OCI-LY3 (cell line): Measurements from ENCODE around the gene MAPKAP1.
A peak's percentile ranks its signal among the peaks of the same experiment; 100 is the strongest.

Source experiments
- H2AFZ ChIP-seq: fragments of 200-600, 300-600 bp; shearing (Covaris generic); 2 replicates; pipeline ENCODE4 v1.6.0; 2014; ENCODE audit warnings: antibody characterized with exemption, low read depth, low read length
- H3K27ac ChIP-seq: fragments of 200-600, 300-600 bp; sonication (generic); 2 replicates; pipeline ENCODE4 v1.5.1; 2014; ENCODE audit warnings: mild to moderate bottlenecking, low read length, moderate library complexity, mixed read lengths
- H3K27me3 ChIP-seq: fragments of 200-600, 300-600 bp; sonication (generic); 2 replicates; pipeline ENCODE4 v1.6.1; 2014; ENCODE audit warnings: low read depth, low read length, mixed read lengths
- H3K36me3 ChIP-seq: fragments of 200-600, 300-600 bp; sonication (generic); replicated peaks from 2 replicates; pipeline ENCODE3; 2014; ENCODE audit warnings: low read depth, low read length, mixed read lengths
- H3K4me1 ChIP-seq: fragments of 300-600, 200-600 bp; sonication (generic); 2 replicates; pipeline ENCODE4 v1.6.1; 2014; ENCODE audit warnings: low read length, mixed read lengths
- H3K4me2 ChIP-seq: fragments of 200-600, 300-600 bp; sonication (generic); 2 replicates; pipeline ENCODE4 v1.6.1; 2014; ENCODE audit warnings: low read length, mixed read lengths
- H3K4me3 ChIP-seq: fragments of 300-600, 200-600 bp; sonication (generic); 2 replicates; pipeline ENCODE4 v1.5.1; 2014; ENCODE audit warnings: antibody characterized with exemption, mild to moderate bottlenecking, low read length, moderate library complexity
- H3K79me2 ChIP-seq: fragments of 300-600, 200-600 bp; shearing (Covaris generic); 2 replicates; pipeline ENCODE4 v1.6.1; 2014; ENCODE audit warnings: mild to moderate bottlenecking, low read length, mixed read lengths
- H3K9ac ChIP-seq: fragments of 300-600, 200-600 bp; shearing (Covaris generic); 2 replicates; pipeline ENCODE4 v1.6.0; 2014; ENCODE audit warnings: mild to moderate bottlenecking, low read length, moderate library complexity
- H3K9me3 ChIP-seq: fragments of 200-600, 300-600 bp; shearing (Covaris generic); 2 replicates; pipeline ENCODE4 v1.6.1; 2014; ENCODE audit warnings: low read length, mixed read lengths; ENCODE audit not compliant: insufficient read depth
- H4K20me1 ChIP-seq: fragments of 200-600, 300-600 bp; sonication (generic); 2 replicates; pipeline ENCODE4 v1.6.1; 2016; ENCODE audit warnings: low read length, mixed read lengths; ENCODE audit not compliant: insufficient read depth
- EZH2phosphoT487 ChIP-seq: fragments of 200-600 bp; shearing (Covaris generic); IDR thresholded peaks from 2 replicates; pipeline ENCODE4 v1.6.1; 2018; ENCODE audit warnings: antibody characterized with exemption, mixed run types, low read depth
- TF ChIP-seq, protein P1 (sequence below): fragments of 200-600, 300-600 bp; sonication (generic); IDR thresholded peaks from 2 replicates; pipeline ENCODE4 v1.5.1; 2014; ENCODE audit warnings: antibody characterized with exemption, low read length, low read depth

The MAPKAP1 gene

DNA sequence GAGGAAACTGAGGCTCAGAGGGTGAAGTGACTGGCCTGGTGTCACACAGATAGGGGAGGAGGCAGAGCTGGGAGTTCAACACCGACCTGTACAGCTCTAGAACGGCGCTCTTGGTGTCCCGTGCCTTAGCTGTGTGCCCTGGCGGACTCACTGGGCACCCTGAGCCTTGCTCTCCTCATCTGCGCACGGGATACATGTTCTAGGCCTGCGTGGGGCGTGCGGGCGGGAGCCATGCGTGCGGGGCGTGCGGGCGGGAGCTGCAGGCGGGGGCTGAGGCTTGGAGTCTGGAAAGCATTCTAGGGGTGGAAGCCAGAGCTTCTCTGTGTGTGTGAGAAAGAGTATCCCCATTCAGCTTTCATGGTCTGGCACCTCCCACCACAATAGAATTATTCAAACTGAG, 280.1 kb downstream of the MAPKAP1 start:
- H2AFZ ChIP-seq: no peak overlapping the region
- H3K9ac ChIP-seq: no peak overlapping the region
- no peaks in the 10 kb centered on the region for H3K27me3 ChIP-seq
- H4K20me1 ChIP-seq: no peaks in the 10 kb centered on the region
- no peak for TF ChIP-seq EZH2phosphoT487
- TF ChIP-seq, protein P1, sequence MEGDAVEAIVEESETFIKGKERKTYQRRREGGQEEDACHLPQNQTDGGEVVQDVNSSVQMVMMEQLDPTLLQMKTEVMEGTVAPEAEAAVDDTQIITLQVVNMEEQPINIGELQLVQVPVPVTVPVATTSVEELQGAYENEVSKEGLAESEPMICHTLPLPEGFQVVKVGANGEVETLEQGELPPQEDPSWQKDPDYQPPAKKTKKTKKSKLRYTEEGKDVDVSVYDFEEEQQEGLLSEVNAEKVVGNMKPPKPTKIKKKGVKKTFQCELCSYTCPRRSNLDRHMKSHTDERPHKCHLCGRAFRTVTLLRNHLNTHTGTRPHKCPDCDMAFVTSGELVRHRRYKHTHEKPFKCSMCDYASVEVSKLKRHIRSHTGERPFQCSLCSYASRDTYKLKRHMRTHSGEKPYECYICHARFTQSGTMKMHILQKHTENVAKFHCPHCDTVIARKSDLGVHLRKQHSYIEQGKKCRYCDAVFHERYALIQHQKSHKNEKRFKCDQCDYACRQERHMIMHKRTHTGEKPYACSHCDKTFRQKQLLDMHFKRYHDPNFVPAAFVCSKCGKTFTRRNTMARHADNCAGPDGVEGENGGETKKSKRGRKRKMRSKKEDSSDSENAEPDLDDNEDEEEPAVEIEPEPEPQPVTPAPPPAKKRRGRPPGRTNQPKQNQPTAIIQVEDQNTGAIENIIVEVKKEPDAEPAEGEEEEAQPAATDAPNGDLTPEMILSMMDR: no peak
- no peaks in the 10 kb centered on the region for H3K36me3 ChIP-seq
- no peak overlapping the region for H3K4me3 ChIP-seq
- H3K4me1 ChIP-seq: no peaks in the 10 kb centered on the region
- H3K4me2 ChIP-seq: no peak overlapping the region
- H3K79me2 ChIP-seq: no peaks in the 10 kb centered on the region
- H3K27ac ChIP-seq: no peak overlapping the region
- no peaks in the 10 kb centered on the region for H3K9me3 ChIP-seq

DNA sequence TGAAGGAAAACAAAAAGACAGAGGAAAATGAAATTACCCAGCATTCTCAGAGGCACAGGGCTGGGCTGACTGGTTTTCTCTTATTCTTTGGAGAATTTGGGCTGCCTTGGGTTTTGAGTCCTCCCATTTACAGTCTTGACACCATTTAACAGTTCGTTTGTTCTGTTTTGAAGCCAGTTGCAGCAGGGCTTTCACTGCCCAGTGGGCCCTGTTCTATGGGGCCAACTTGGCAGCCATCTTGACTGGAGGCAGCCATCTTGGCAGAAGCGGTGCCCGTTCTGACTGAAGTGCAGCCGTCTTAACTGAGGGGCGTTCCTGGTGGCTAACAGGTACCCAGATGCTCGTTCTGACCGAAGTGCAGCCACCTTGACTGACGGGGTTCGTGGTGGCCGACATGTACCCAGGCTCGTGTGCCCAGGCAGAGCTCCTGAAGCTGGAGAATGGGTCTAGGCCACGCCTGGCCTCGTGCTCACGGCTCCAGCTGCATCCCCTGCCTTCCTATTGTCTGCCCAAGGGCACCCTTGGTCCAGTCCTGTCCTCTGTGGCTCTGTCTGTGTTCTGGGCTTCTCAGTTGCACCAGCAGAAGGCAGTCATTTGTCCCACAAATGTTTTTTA, 281.0 kb downstream of the MAPKAP1 start:
- Histone ChIP-seq H3K79me2 (no peaks in the 10 kb centered on the region), H3K36me3 (no peaks in the 10 kb centered on the region), H3K27me3 (no peaks in the 10 kb centered on the region), H2AFZ (peak overlapping the region; percentile 37), H3K9me3 (no peaks in the 10 kb centered on the region), H4K20me1 (no peaks in the 10 kb centered on the region), H3K4me1 (no peaks in the 10 kb centered on the region), H3K27ac (no peak overlapping the region), H3K4me3 (no peak overlapping the region), H3K9ac (no peak overlapping the region), H3K4me2 (no peak overlapping the region)
- TF ChIP-seq, protein P1: no peak
- TF ChIP-seq EZH2phosphoT487: no peak

DNA sequence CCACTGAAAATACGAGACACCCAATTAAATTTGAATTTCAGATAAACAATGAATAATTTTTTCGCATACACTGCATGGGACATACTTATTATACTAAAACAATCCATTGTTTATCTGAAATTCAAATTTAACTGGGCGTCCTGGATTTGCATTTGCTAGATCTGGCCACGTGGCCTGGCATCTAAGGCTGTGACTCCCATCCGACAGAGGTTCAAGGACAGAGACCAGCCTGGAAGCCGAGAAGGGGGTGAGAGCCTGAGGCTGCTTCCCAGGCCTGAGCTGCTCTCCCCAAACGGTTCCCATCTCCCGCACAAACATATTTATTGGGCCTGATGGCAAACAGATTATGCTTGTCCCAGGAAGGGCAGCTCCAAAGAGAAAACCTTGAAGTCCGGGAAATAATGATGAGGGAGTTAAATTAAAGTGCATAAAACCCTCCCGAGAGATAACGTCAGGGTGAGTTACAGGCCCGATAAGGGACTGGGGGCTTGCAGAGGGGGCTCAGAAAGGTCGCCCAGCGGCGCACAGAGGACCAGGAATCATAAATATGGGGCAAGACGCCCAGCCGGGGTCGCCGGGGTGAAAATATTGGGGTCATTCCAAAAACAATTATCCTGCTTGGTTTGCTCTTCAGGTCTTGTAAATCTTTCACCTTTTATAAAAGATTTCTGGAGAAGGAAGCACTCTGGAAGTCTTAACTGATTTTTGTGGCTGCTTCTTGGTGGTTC, 281.7 kb downstream of the MAPKAP1 start:
- no peaks in the 10 kb centered on the region for H4K20me1 ChIP-seq
- TF ChIP-seq EZH2phosphoT487: no peak
- TF ChIP-seq, protein P1: no peak
- no peak overlapping the region for H3K27ac ChIP-seq
- H3K4me1 ChIP-seq: no peaks in the 10 kb centered on the region
- no peak overlapping the region for H3K4me3 ChIP-seq
- H3K27me3 ChIP-seq: no peaks in the 10 kb centered on the region
- no peak overlapping the region for H3K9ac ChIP-seq
- H3K36me3 ChIP-seq: no peaks in the 10 kb centered on the region
- no peaks in the 10 kb centered on the region for H3K79me2 ChIP-seq
- 0 out of 2 replicates have a peak overlapping the region, but pooled peaks have one; percentile 37 for H2AFZ ChIP-seq
- no peaks in the 10 kb centered on the region for H3K9me3 ChIP-seq
- no peak overlapping the region for H3K4me2 ChIP-seq

DNA sequence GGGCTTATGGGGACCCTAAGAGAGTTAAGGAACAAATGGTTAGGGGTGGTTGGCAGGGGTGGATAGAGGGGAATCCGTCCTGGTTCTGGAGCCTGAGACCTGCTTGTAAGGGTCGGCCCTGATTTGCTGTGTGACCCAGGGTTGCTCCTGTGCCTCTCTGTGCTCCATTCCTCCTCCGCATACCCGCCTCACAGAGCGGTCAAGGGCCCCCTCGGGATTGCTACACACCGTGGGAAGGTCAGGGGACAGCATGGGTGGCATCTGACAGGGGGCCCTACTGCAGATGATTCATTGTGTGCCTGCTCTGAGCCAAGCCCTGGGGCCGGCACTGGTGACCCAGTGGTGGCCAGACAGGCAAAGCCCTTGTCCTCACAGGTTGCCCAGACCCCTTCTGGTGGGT, 283.0 kb downstream of the MAPKAP1 start:
- Histone ChIP-seq H3K27ac (no peak overlapping the region), H3K9ac (no peak overlapping the region), H3K4me3 (no peak overlapping the region), H4K20me1 (no peaks in the 10 kb centered on the region), H3K4me2 (no peak overlapping the region), H3K27me3 (no peaks in the 10 kb centered on the region), H3K4me1 (no peaks in the 10 kb centered on the region), H3K36me3 (no peaks in the 10 kb centered on the region), H2AFZ (no peak overlapping the region), H3K9me3 (no peaks in the 10 kb centered on the region), H3K79me2 (no peaks in the 10 kb centered on the region)
- no peak for TF ChIP-seq EZH2phosphoT487
- TF ChIP-seq, protein P1: no peak
